ENCODE results near the gene LHB. TPM values are rescaled to one million over a fixed set of nuclear protein-coding genes. Genes with fewer than 3 reads are reported as not detected.
A peak's percentile ranks its signal among the peaks of the same experiment; 100 is the strongest.

The LHB gene
- total RNA-seq, 1 experiment from 2014 or later = 1.6 TPM

- Histone ChIP-seq H3K27ac (peak overlapping the region; percentile 37), H3K4me2 (peak overlapping the region; percentile 84), H3K4me3 (peak overlapping the region; percentile 84; the same call in 1 of the 2 replicates), H4K20me1 (ENCODE audit: insufficient read depth) (peaks cover 22% of the 10 kb centered on the region), H3K4me1 (replicated peaks; ENCODE audit: insufficient read depth) (peaks cover 28% of the 10 kb centered on the region), H3K9me2 (ENCODE audit: insufficient read depth) (no peaks in the 10 kb centered on the region), H3K79me2 (ENCODE audit: low read depth) (peaks cover 33% of the 10 kb centered on the region), H3K27me3 (ENCODE audit: insufficient read depth, low read depth) (no peaks in the 10 kb centered on the region), H2AFZ (no peak overlapping the region), H3F3A (ENCODE audit: insufficient read depth, low read depth) (peaks cover 69% of the 10 kb centered on the region), H3K36me3 (ENCODE audit: low read depth) (peaks cover 18% of the 10 kb centered on the region), H3K9me3 (ENCODE audit: insufficient read depth, low read depth) (no peaks in the 10 kb centered on the region)
- ChIA-PET CTCF (no interaction called here), POLR2A (ENCODE audit: unreplicated experiment) (interaction anchor here (0.5 to 1.0 kb wide), 10 partner anchors 12 to 317 kb away, joined by 3 to 17 read pairs (median 4); partner anchors contain the start of genes GYS1, HSD17B14 and RUVBL2)
- TF ChIP-seq CTCF (conservative IDR thresholded peaks at IDR 0.05) (no peak), EZH2 (IDR thresholded peaks at IDR 0.05; ENCODE audit: low read depth) (no peak)
- intact Hi-C loops (cut with micrococcal nuclease; ENCODE audit: unreplicated experiment) = loop anchor here (5.0 to 10.0 kb wide), 2 partner anchors 320 to 483 kb away; partner anchors contain the start of gene CA11
- peak in 1 of 2 experiments; percentile 38 for DNase-seq
- no TSS peak for BruUV-seq (replicated peaks)
These were observed 49.3 kb downstream of the LHB start for GRCh38 chr19:48967346-48968178.

DNA sequence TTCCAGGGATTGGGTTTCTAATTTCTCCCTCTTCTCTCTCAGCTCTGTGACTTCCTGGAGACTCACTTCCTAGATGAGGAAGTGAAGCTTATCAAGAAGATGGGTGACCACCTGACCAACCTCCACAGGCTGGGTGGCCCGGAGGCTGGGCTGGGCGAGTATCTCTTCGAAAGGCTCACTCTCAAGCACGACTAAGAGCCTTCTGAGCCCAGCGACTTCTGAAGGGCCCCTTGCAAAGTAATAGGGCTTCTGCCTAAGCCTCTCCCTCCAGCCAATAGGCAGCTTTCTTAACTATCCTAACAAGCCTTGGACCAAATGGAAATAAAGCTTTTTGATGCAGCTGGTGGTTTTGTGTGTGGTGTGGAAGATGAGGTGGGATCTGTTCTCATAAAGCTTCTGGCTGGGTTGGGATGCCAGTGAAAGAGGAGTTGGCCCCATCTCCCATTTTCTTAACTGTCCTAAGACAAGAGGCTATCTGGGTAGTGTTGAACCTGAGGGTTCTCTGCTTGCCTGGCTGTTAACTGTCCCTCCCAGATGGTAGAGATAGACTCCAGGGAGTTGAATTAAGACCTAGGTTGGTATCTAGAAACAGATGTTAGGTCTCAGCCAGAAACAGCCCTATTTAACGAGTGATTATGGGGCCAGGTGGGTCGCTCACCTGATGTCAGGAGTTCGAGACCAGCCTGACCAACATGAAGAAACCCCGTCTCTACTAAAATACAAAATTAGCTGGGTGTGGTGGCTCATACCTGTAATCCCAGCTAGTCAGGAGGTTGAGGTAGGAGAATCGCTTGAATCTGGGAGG is 50.1 kb downstream of the LHB start:
- POLR2A ChIA-PET (ENCODE audit: unreplicated experiment) = interaction anchor here (0.5 to 1.0 kb wide), 3 partner anchors 27 to 168 kb away, joined by 3 to 16 read pairs (median 5); partner anchors contain the start of genes HSD17B14 and RUVBL2
- BruUV-seq (replicated peaks) = no TSS peak
- no peaks in the 10 kb centered on the region for H3K9me3 ChIP-seq (ENCODE audit: insufficient read depth, low read depth)
- no peaks in the 10 kb centered on the region for H3K27me3 ChIP-seq (ENCODE audit: insufficient read depth, low read depth)
- peak in 1 of 2 experiments; percentile 44 for DNase-seq
- peaks cover 33% of the 10 kb centered on the region for H3K4me1 ChIP-seq (replicated peaks; ENCODE audit: insufficient read depth)
- no peak overlapping the region for H2AFZ ChIP-seq
- peak overlapping the region; percentile 84 for H3K4me3 ChIP-seq
- H3K36me3 ChIP-seq (ENCODE audit: low read depth) = peaks cover 18% of the 10 kb centered on the region
- TF ChIP-seq CTCF (conservative IDR thresholded peaks at IDR 0.05) (no peak), EZH2 (IDR thresholded peaks at IDR 0.05; ENCODE audit: low read depth) (no peak)
- intact Hi-C loops (cut with micrococcal nuclease; ENCODE audit: unreplicated experiment) = loop anchor here (5.0 to 10.0 kb wide), 2 partner anchors 319 to 482 kb away; partner anchors contain the start of gene CA11
- peak overlapping the region; percentile 84 for H3K4me2 ChIP-seq
- H4K20me1 ChIP-seq (ENCODE audit: insufficient read depth) = peaks cover 22% of the 10 kb centered on the region
- peak overlapping the region; percentile 59 for H3K27ac ChIP-seq
- peaks cover 76% of the 10 kb centered on the region for H3F3A ChIP-seq (ENCODE audit: insufficient read depth, low read depth)
- H3K79me2 ChIP-seq (ENCODE audit: low read depth) = peaks cover 33% of the 10 kb centered on the region
- H3K9me2 ChIP-seq (ENCODE audit: insufficient read depth) = no peaks in the 10 kb centered on the region
- CTCF ChIA-PET = no interaction called here

Small RNAs within 50 kb of the gene (microRNA-seq; reads per million reads assigned to microRNA genes)
- not detected for gene MIR6798 (ENCODE audit: borderline number of aligned reads, borderline replicate concordance)

Other genes starting within 250 kb of the LHB start
- 69.7 and 70.5 TPM in 2 replicates for gene BCAT2, start 206.1 kb downstream of the LHB start, total RNA-seq (2021)
- gene HSD17B14, start 180.6 kb downstream of the LHB start, total RNA-seq (2021) = 20.7 and 33.6 TPM in 2 replicates
- gene PLEKHA4, start 148.5 kb downstream of the LHB start, total RNA-seq (2021) = 0.79 and 1.8 TPM in 2 replicates
- 49.5 and 53.6 TPM in 2 replicates for gene PPP1R15A, start 144.7 kb downstream of the LHB start, total RNA-seq (2021)
- gene TULP2, start 118.3 kb downstream of the LHB start, total RNA-seq (2021) = not detected in 2 replicates
- 185 and 216 TPM in 2 replicates for gene NUCB1, start 116.8 kb downstream of the LHB start, total RNA-seq (2021)
- 2.0 and 2.4 TPM in 2 replicates for gene DHDH, start 83.4 kb downstream of the LHB start, total RNA-seq (2021)
- gene BAX, start 62.2 kb downstream of the LHB start, total RNA-seq (2021) = 140 and 198 TPM in 2 replicates
- 3,402 and 3,822 TPM in 2 replicates for gene FTL, start 51.8 kb downstream of the LHB start, total RNA-seq (2021)
- 47.5 and 54.2 TPM in 2 replicates for gene GYS1, start 23.8 kb downstream of the LHB start, total RNA-seq (2021)
- 175 and 179 TPM in 2 replicates for gene RUVBL2, start 23.2 kb downstream of the LHB start, total RNA-seq (2021)
- not detected in 2 replicates for gene CGB3, start 7.2 kb upstream of the LHB start, total RNA-seq (2021)
- not detected in 2 replicates for gene CGB2, start 14.8 kb upstream of the LHB start, total RNA-seq (2021)
- 0.83 TPM in 1 of 2 replicates, not detected in the other for gene CGB1, start 19.8 kb upstream of the LHB start, total RNA-seq (2021)
- gene CGB5, start 26.8 kb upstream of the LHB start, total RNA-seq (2021) = 1.1 and 1.9 TPM in 2 replicates
- 1.0 and 5.3 TPM in 2 replicates for gene CGB8, start 32.0 kb upstream of the LHB start, total RNA-seq (2021)
- gene CGB7, start 40.7 kb upstream of the LHB start, total RNA-seq (2021) = 4.8 and 6.8 TPM in 2 replicates
- gene NTF4, start 47.7 kb upstream of the LHB start, total RNA-seq (2021) = 14.0 and 18.6 TPM in 2 replicates
- not detected in 2 replicates for gene KCNA7, start 55.6 kb upstream of the LHB start, total RNA-seq (2021)
- 151 and 199 TPM in 2 replicates for gene SNRNP70, start 68.4 kb upstream of the LHB start, total RNA-seq (2021)
- gene LIN7B, start 97.3 kb upstream of the LHB start, total RNA-seq (2021) = 6.5 and 7.0 TPM in 2 replicates
- 1.5 and 3.0 TPM in 2 replicates for gene C19orf73, start 102.1 kb upstream of the LHB start, total RNA-seq (2021)
- gene PPFIA3, start 102.5 kb upstream of the LHB start, total RNA-seq (2021) = 8.3 and 10.1 TPM in 2 replicates
- gene HRC, start 138.3 kb upstream of the LHB start, total RNA-seq (2021) = 0.50 TPM in 1 of 2 replicates, not detected in the other
- 43.8 and 62.3 TPM in 2 replicates for gene TRPM4, start 140.7 kb upstream of the LHB start, total RNA-seq (2021)

All from PC-9 (cell line).